H7 (cell line): Measurements from ENCODE around the gene TRIM49D2. TPM values are rescaled to one million over a fixed set of nuclear protein-coding genes. Genes with fewer than 3 reads are reported as not detected.
"Not testable (repeated sequence)": the region's sequence is repeated elsewhere in the genome, so short reads cannot be mapped to it uniquely, and the experiment has no call there.

Experiments
- DNase-seq: peaks from one replicate; pipeline ENCODE4 v3.0.0; 2012
- H3K27me3 ChIP-seq: 2 replicates; pipeline ENCODE4 v1.6.0; 2011; ENCODE audit warnings: mild to moderate bottlenecking, low read length; ENCODE audit not compliant: control insufficient read depth, insufficient read depth
- H3K36me3 ChIP-seq: replicated peaks from 2 replicates; pipeline ENCODE4 v1.5.1; 2011; ENCODE audit warnings: low read length; ENCODE audit not compliant: control insufficient read depth, insufficient read depth
- H3K4me3 ChIP-seq: 2 replicates; pipeline ENCODE4 v1.5.1; 2011; ENCODE audit warnings: low read depth, mild to moderate bottlenecking, control low read depth, low read length, moderate library complexity; ENCODE audit not compliant: insufficient read depth
- total RNA-seq: library from RNA; depleted of rRNA; stranded (reverse); fragments of >200 nt; shearing (Covaris generic); gene quantifications from 2 replicates; pipeline ENCODE4 v1.2.3, GENCODE V29; 2014; rRNA removed

The TRIM49D2 gene
- not detected in 2 replicates for total RNA-seq

- H3K27me3 ChIP-seq, H3K4me3 ChIP-seq, DNase-seq, H3K36me3 ChIP-seq: not testable (repeated sequence)
These were observed at the start of gene TRIM49D2 for GRCh38 chr11:89923764-89924163. TSS of gene TRIM49D2 (plus strand) at chr11:89924064. CDS start at chr11:89926762, 2,698 bp downstream.

DNA sequence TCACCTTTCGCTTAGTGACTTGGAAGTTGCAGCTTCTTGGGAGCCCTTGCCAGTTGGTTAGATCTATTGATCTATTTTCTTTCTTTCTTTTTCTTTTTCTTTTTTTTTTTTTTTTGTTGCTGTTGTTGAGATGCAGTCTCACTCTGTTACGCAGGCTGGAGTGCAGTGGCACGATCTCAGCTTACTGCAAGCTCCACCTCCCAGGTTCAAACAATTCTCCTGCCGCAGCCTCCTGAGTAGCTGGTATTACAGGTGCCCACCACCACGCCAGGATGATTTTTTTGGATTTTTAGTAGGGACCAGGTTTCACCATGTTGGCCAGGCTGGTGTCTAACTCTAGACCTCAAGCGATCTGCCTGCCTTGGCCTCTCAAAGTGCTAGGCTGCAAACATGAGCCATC, 46.4 kb upstream of the TRIM49D2 start:
- not testable (repeated sequence) for H3K4me3 ChIP-seq, H3K27me3 ChIP-seq, DNase-seq, H3K36me3 ChIP-seq

DNA sequence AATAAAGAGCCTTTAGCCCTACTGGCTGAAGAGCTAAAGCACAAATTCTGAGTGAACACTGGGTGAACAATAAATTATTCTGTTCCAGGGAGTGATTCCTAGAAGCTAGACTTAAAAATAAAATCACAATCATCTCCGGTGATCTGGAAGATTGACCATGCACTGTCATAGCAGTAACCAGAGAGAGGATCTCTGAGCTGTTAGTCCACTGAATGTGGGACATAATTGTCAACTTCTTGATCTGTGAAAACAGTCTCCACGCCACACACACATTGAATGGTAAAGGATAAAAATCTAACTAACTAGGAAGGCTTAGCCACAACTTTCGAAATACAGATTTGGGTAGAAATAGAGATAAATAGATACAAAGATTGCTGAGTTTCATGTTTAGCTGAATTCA, 30.6 kb upstream of the TRIM49D2 start:
- not testable (repeated sequence) for H3K27me3 ChIP-seq, H3K36me3 ChIP-seq, DNase-seq, H3K4me3 ChIP-seq

GRCh38 chr11:89900809-89901208, 23.1 kb upstream of the TRIM49D2 start:
- H3K36me3 ChIP-seq, H3K4me3 ChIP-seq, H3K27me3 ChIP-seq, DNase-seq: not testable (repeated sequence)

DNA sequence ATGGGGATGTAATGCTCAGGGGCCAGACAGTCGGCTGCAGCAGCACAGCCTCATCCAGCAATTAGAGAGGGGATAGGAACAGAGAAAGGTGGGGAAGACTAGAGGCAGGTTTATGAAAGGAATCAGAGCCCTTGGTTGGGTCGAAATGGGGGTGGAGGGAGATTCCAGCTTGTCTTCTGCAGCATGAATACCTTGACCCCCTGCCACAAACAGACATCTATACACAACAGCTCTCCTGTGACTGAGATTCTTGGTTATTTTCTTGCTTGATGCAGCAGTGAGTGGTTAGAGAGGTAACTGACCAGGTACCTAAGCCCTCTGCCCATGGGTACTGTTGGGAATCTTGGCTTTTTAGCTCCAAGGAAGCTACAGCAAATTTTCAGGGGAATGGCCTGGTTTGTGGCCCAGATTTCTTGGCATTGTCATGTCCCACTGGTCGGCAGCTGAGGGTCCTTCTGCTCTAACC, 1.6 kb upstream of the TRIM49D2 start, which contains the start of gene TRIM49D1:
Gene TRIM49D1 (minus strand): TSS at position 51 of the 466 bp plus-strand sequence. CDS start 4,535 bp downstream, outside the sequence.
- no peak for DNase-seq
- H3K36me3 ChIP-seq: no peaks in the 10 kb centered on the region
- no peaks in the 10 kb centered on the region for H3K27me3 ChIP-seq
- no peak within 1 kb of the TSS for H3K4me3 ChIP-seq

GRCh38 chr11:89960833-89961232, 37.0 kb downstream of the TRIM49D2 start:
- not testable (repeated sequence) for H3K27me3 ChIP-seq, H3K4me3 ChIP-seq, DNase-seq, H3K36me3 ChIP-seq

- H3K4me3 ChIP-seq, H3K36me3 ChIP-seq, DNase-seq, H3K27me3 ChIP-seq: not testable (repeated sequence)
These were observed 41.9 kb downstream of the TRIM49D2 start, which contains the start of gene TRIM64 for GRCh38 chr11:89965737-89966136. TSS of gene TRIM64 (plus strand) at chr11:89966037. CDS start at chr11:89968504, 2,467 bp downstream.

Other genes starting within 250 kb of the TRIM49D2 start
- not detected in 2 replicates for gene TRIM77, start 213.8 kb upstream of the TRIM49D2 start, total RNA-seq
- gene TRIM49, start 115.5 kb upstream of the TRIM49D2 start, total RNA-seq: not detected in 2 replicates
- not detected in 2 replicates for gene TRIM64B, start 45.6 kb upstream of the TRIM49D2 start, total RNA-seq
- not detected in 2 replicates for gene TRIM49D1, start 1.8 kb upstream of the TRIM49D2 start, total RNA-seq
- not detected in 2 replicates for gene TRIM64, start 42.0 kb downstream of the TRIM49D2 start, total RNA-seq
- not detected in 2 replicates for gene TRIM49C, start 107.0 kb downstream of the TRIM49D2 start, total RNA-seq
- gene UBTFL1, start 161.9 kb downstream of the TRIM49D2 start, total RNA-seq: not detected in 2 replicates
- 4.0 and 6.7 TPM in 2 replicates for gene NAALAD2, start 210.6 kb downstream of the TRIM49D2 start, total RNA-seq